HG03060 (cell line): ENCODE results near the gene NMRK2.
"Not testable (repeated sequence)": the region's sequence is repeated elsewhere in the genome, so short reads cannot be mapped to it uniquely, and the experiment has no call there.

Source experiments
- ATAC-seq: cut with Tn5 transposase; IDR thresholded peaks from one replicate; pipeline ENCODE4 v1.9.1; 2021; ENCODE audit warnings: low read depth, moderate number of reproducible peaks; ENCODE audit not compliant: unreplicated experiment

Gene NMRK2, protein sequence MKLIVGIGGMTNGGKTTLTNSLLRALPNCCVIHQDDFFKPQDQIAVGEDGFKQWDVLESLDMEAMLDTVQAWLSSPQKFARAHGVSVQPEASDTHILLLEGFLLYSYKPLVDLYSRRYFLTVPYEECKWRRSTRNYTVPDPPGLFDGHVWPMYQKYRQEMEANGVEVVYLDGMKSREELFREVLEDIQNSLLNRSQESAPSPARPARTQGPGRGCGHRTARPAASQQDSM

DNA sequence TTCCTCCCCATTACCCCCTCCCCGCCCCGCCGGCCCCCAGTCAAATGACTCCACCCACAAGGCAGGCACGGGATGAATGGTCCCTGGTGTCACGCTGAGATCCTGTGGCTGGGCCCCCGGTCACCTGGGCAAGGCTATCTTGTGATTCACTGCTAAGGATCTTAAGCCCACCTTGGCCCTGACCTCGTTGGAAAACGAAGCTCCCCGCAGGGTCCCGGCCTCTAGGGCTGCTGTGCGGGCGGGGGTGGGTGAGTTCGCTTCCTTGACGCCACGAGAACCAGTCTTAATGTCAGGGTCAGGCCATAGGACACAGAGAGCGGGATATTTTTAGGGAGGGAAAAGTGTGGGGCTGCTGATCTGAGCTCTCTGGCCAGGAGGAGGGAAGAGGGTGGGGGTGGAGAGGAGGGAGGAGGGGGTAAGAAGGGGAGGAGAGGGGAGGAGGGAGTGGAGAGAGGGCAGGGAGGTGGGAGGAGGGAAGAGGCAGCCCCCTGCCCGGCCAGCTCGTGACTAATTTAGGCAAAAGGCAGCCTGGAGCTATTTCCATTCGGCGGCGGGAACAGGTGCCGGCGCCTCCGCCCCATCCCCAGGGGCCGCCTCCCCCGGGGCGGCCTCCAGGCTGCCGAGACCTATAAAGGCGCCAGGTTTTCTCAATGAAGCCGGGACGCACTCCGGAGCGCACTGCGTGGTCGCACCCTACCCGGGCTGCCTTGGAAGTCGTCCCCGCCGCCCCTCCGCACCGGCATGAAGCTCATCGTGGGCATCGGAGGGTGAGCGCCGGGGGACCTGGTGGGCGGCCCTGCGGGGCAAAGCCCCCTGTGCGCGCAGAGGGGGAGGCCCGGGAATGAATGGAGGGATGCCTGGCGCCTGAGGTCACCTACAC lies at the start of gene NMRK2:
TSS of gene NMRK2 (plus strand) at position 139 of the 880 bp plus-strand sequence. CDS start at position 742, 603 bp downstream.
- no peak for ATAC-seq

DNA sequence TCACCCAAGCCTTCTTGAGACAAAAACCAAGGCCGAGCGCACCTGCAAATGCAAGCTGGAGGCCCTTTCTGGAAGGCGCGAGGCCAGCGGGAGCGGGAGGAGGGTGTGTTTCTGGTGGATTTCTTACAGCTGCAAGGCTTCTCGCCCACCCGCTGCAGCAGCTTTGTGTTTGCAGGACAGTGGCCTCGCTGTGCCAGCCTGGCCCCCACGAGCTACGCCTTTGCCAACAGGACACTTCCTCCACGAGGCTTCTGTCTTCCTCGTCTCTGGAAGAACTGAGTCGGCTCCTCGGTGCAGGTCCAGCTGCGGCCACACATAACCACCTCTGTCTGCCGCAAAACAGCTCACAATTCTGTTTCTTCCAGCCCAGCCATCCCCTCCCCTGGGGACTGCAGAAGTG lies 42.3 kb upstream of the NMRK2 start:
- ATAC-seq = no peak

DNA sequence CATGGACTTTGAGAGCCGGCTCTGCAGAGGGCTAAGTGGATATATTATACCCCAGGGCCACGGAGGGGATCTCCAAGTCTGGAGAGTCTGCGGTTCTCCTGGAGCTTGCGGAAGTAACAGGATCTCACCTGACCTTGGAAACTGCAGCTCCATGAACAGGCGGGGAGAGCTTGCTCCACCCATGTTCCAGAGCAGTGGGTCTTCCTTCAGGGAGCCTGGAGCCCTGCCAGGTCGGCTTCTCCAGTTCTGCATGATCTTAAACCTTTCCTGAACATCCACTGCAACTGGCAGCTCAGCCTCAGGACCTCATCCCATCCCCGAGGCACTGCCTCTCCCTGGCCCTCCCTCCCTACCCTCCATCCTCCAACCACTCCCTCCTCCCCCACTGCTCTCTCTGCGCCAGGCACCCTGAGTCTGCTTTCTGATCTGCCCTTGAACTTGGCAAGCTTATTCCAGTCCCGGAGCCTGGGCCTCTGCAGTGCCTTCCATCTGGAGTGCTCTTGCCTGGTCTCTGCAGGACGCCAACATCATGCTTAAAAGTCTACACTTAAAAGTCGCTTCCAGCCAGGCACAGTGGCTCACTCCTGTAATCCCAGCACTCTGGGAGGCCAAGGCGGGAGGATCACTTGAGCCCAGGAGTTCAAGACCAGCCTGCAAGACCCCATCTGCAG lies 39.2 kb upstream of the NMRK2 start:
- ATAC-seq = no peak

DNA sequence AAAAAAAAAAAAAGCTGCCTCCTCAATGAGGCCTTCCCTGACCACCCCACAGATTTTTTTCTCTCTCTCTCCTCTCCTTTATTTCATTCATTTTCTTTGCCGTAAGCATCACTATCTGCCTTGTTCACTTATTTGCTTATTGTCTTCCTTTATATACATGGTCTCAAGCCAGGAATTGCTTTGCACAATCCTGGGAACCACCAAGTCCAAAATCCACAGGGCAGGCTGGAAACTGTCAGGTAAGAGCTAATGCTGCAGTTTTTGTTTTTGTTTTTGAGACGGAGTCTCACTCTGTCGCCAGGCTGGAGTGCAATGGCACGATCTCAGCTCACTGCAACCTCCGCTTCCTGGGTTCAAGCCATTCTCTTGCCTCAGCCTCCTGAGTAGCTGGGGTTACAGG lies 37.9 kb upstream of the NMRK2 start:
- not testable (repeated sequence) for ATAC-seq

DNA sequence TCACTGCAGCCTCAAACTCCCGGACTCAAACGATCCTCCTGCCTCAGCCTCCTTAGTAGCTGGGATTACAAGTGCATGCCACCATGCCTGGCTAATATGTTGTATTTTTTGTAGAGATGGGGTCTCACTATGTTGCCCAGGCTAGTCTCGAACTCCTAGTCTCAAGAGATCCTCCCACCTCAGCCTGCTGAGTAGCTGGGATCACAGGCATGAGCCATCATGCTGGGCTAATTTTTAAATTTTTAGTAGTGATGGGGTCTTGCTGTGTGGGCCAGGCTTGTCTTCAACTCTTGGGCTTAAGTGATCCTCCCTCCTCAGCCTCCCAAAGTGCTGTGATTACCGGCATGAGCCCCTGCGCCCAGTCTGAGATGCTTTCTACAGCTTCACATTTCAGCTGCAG lies 37.1 kb upstream of the NMRK2 start:
- ATAC-seq = no peak

DNA sequence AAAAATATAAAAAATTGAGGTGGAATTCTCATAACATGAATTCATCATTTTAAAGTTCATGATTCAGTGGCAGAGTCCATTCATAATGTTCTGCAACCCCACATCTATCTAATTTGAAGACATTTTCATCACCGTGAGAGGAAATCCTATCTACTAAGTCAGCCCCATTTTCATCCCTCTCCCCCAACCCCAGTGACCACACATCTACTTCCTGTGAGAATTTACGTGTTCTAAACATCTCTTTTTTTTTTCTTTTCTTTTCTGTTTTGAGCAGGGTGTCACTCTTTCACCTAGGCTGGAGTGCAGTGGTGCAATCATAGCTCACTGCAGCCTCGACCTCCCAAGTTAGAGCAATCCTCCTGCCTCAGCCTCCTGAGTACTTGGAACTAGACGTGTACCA lies 34.9 kb upstream of the NMRK2 start:
- no peak for ATAC-seq

DNA sequence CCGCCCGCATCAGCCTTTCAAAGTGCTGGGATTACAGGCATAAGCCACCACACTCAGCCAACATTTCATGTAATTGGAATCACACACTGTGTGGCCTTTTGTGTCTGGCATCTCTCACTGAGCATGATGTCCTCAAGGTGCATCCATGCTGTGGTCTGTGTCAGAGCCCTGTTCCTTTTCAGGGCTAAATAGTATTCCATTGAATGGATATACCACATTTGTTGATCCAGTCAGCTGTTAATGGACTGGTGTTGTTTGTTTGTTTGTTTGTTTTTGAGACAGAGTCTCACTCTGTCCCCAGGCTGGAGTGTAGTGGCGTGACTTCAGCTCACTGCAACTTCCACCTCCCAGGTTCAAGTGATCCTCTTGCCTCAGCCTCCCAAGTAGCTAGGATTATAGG lies 34.4 kb upstream of the NMRK2 start:
- no peak for ATAC-seq

DNA sequence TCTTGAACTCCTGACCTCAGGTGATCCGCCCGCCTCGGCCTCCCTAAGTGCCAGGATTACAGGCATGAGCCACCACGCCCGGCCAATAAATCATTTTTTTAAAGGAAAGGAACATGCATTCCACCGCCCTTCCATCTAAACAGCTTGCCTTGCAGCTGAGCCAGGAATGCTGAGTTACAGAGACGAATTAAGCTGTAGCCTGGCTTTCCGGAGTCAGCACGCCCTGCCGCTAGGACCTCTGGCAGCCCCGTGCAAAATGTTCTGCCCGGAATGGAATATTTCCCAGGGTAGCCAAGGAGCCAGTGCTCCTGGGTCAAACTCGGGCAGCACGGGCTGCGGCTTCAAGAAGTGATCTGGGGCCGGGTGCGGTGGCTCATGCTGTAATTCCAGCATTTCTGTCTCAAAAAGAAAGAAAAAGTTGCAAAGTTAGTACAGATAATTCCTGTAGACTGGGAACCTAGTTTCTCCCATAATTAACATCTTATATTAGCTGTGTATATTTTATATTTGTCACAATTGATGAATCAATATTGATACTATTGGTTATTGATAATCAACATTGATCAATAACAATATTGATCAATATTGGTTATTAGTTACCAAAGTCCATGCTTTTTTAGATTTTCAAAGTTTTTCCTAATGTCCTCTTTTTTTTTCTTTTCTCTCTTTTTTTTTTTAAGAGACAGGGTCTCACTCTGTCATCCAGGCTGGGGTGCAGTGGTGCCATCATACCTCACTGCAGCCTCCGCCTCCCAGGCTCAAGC lies 33.2 kb upstream of the NMRK2 start:
- ATAC-seq = no peak

DNA sequence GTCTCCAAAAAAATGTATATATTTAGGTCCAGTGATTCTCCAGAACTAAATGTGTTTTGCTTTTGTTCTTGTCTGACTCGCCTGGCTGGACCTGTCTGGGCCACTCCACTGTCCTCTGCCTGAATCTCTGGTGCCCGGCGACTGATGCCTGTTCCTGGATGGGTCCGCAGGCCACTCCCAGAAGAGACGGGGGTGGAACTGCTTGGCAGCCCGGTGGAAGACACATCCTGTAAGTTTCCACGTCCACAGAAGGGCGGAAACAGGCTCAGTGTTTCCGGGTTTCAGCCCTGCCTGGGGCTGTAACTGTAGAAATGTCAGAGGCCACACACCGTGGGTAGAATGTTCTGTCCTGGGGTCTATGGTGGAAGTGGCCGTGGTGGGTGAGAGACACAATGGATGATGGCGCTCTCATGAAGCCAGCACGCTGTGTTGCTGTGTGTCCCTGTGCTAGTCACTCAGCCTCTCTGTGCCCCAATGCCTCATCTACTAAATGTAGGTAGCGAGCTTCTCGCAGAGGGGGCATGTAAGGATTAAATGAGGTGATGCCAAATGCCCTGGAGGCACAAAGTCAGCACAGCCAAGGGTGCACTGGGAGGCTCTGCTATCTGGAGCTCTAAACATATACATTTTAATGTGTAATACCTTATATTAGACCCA lies 30.4 kb upstream of the NMRK2 start:
- no peak for ATAC-seq

DNA sequence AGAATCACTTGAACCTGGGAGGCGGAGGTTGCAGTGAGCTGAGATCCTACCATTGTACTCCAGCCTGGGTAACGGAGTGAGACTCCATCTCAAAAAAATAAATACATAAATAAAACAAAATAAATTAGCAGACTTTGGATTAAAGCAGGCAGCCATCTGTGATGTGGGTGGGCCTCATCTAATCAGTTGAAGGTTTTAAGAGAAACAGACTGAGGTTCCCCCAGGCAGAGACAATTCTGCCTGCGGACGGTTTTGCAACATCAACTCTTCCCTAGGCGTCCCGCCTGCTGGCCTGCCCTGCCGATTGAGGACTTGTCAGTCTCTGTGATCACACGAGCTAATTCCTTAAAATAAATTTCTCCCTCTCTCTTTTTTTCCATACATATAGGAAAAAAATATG lies 28.6 kb upstream of the NMRK2 start:
- no peak for ATAC-seq

DNA sequence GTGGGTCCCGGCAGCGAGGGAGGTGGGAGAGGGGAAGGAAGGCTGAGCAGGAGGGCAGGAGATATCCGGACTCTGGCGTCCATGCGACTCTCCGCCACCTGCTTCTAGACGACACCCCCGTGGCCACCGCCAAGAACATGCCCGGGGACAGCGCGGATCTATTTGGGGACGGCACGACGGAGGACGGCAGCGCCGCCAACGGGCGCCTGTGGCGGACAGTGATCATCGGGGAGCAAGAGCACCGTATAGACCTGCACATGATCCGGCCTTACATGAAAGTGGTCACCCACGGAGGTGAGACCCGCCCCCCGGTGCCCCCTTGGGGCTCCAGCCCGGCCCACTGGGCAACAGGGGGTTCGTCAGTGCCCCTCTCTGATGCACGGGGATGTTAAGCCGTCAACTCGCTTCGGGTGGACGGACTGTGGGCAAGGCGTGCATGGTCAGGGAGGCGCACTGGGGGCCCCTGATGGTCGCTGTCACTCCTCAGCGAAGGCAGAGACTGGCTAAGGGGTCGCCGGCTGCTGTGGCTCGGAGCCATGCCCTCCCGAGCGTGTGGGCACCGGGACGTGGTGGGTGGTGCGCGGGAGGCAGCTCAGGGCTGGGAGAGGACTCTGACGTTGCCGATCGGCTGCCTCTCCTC lies 25.1 kb upstream of the NMRK2 start:
- ATAC-seq = no peak

DNA sequence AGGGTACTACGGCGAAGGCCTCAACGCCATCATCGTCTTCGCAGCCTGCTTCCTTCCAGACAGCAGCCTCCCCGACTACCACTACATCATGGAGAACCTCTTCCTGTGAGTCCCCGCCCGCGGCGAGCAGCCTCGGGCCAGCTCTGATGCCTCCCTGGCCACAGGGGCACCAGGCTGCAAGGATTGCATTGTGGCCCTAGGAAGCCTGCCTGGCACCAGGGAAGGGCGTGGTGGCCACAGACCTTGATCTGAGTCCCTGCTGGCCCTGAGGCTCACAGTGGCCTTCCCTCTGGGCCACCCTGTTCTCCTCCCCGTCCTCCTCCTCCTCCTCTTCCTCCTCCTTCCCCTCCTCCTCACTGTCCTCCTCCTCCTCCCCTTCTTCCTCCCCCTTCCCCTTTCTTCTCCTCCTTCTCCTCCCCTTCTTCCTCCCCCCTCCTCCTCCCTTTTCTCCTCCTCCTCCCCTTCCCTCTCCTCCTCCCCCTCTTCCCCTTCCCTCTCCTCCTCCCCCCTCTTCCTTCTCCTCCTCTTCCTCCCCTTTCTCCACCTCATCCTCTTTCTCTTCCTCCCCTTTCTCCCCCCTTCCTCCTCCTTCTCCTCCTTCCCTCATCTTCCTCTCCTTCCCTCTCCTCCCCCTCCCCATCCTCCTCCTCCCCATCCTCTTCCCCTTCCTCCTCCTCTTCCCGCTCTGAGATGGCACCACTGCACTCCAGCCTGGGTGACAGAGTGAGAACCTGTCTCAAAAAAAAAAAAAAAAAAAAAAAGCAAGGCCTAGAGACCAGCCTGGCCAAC lies 24.4 kb upstream of the NMRK2 start:
- ATAC-seq = no peak

DNA sequence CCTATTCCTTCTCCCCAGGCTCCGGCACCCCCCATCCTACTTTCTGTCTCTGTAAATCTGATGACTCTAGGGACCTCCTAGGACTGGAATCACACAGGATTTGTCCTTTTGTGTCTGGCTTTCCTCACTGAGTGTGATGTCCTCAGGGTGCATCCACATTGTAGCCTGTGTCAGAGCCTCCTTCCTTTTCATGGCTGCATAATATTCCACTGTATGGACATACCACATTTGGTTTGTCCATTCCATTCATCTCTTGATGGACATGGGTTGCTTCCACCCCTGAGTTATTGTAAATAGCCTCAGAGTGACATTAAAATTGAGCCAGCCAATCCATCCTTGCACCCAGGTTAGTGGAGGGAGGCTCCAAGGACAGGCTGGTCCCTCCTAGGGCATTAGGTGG lies 22.8 kb upstream of the NMRK2 start:
- ATAC-seq = no peak

DNA sequence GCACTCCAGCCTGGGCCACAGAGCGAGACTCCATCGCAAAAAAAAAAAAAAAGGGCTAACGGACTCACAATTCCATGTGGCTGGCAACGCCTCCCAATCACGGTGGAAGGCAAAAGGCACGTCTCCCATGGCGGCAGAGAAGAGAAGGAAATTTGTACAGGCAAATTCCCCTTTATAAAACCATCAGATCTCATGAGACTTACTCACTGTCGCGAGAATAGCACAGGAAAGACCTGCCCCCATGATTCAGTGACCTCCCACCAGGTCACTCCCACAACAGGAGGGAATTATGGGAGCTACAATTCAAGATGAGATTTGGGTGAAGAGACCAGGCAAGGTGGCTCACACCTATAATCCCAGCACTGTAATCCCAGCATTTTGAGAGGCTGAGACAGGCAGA lies 18.7 kb upstream of the NMRK2 start:
- no peak for ATAC-seq

DNA sequence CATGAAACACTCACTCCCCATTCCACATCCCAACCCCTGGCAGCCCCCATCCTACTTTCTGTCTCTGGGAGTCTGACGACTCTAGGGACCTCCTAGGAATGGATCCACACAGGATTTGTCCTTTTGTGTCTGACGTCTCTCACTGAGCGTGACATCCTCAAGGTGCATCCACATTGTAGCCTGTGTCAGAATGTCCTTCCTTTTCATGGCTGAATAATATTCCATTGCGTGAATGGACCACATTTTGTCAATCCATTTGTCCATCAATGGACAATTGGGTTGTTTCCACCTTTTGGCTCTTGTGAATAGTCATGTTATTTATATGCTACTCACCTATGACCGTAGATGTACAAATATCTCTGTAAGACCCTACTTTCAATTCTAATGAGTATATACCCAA lies 16.8 kb upstream of the NMRK2 start:
- no peak for ATAC-seq

DNA sequence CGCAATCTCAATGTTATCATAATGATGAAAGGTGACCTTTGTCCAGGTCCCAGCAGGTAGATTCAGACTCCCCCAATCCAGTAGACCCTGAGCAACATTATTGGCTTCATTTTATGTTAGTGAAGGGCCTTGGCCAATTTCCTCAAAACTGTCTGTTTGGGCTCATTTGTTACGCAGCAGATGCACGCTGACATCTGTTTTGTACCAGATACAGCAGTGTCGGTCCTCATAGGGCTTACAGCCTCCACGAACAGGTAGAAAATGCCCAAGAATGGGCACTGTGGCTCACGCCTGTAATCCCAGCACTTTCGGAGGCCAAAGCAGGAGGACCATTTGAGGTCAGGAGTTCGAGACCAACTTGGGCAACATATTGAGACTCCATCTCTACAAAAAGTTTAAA lies 13.1 kb upstream of the NMRK2 start:
- no peak for ATAC-seq

DNA sequence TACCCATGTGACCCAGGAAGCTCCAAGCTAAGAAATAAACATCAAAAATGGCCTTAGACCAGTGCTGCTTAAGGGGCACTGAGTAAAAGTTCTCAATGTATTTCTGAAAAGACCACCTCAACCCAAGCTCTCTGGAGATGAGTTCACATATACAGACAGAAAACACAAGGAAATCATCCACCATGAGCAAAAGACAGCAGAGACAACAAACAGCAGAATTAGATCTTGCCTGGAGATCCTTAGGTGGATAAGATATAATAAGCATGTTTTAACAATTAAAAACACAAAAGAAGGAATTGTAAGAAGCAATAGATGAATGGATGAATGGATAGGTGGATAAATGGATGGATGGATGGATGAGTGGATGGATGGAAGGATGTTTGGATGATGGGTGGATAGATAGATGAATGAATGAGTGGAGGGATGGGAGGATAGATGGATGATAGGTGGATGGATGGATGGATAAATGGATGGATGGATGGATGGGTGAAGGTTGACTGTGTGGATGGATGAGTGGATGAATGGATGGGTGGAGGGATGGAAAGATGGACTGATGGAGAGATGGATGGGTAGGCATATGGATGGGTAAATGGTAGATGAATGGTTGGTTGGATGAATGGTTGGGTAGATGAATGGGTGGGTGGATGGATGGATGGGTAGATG lies 9.6 kb upstream of the NMRK2 start:
- no peak for ATAC-seq

DNA sequence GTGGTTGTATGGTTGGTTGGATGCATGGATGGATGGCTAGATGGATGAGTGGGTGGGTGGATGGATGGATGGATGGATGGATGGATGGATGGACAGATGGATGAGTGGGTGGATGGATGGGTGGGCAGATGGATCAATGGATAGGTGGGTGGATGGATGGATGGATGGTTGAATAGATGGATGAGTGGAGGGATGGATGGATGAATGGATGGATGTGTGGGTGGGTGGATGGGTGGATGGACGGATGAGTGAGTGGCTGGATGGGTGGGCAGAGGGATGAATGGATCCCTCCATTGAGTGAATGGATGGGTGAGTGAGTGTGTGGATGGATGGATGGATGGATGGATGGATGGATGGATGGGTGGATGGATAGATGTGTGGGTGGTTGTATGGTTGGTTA lies 9.0 kb upstream of the NMRK2 start:
- ATAC-seq = no peak

DNA sequence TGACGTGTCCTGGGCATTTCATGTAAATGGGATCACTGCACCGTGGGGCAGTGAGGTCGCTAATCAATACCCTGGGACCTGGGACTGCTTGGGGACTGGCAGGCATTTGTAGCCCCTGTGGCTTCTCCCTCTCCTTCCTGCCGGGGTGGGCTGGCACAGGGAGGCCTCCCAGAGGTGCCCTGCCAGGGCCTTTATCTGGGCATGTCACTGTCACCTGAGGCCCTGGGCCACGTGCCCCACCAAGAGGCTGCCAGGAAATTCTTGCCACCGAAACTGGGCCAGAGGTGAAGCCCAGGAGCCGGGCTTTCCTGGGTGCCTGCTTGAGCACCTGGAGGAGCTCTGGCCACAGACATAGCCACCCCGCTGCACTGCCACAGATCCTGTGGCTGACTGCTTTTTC lies 1.8 kb upstream of the NMRK2 start:
- no peak for ATAC-seq
